ENCODE results near the gene RGL3.

RGL3 gene

GRCh38 chr19:11365557-11366117 is 53.5 kb downstream of the RGL3 start:
- no peak for TF ChIP-seq CTCF (IDR thresholded peaks at IDR 0.05; ENCODE audit: low read depth, low read length, missing control alignments)
- no peak for DNase-seq (ENCODE audit: low read depth)
- H3K4me3 ChIP-seq (ENCODE audit: low read depth, low read length), result no peak overlapping the region
- in situ Hi-C loops (cut with HindIII; ENCODE audit: low sequenced_read_pairs), result no loop called here

- no peak overlapping the region for H3K4me3 ChIP-seq (ENCODE audit: low read depth, low read length)
- DNase-seq (ENCODE audit: low read depth), result no peak
- in situ Hi-C loops (cut with HindIII; ENCODE audit: low sequenced_read_pairs), result no loop called here
- no peak for TF ChIP-seq CTCF (IDR thresholded peaks at IDR 0.05; ENCODE audit: low read depth, low read length, missing control alignments)
Measured at GRCh38 chr19:11364935-11365334, 54.2 kb downstream of the RGL3 start.

GRCh38 chr19:11364296-11364904 is 54.7 kb downstream of the RGL3 start:
- no peak for DNase-seq (ENCODE audit: low read depth)
- H3K4me3 ChIP-seq (ENCODE audit: low read depth, low read length), result no peak overlapping the region
- TF ChIP-seq CTCF (IDR thresholded peaks at IDR 0.05; ENCODE audit: low read depth, low read length, missing control alignments), result no peak
- in situ Hi-C loops (cut with HindIII; ENCODE audit: low sequenced_read_pairs), result no loop called here

- no peak for DNase-seq (ENCODE audit: low read depth)
- TF ChIP-seq CTCF (IDR thresholded peaks at IDR 0.05; ENCODE audit: low read depth, low read length, missing control alignments), result no peak
- no peak overlapping the region for H3K4me3 ChIP-seq (ENCODE audit: low read depth, low read length)
- in situ Hi-C loops (cut with HindIII; ENCODE audit: low sequenced_read_pairs), result no loop called here
Measured at GRCh38 chr19:11363881-11364280, 55.2 kb downstream of the RGL3 start.

- TF ChIP-seq CTCF (IDR thresholded peaks at IDR 0.05; ENCODE audit: low read depth, low read length, missing control alignments), result no peak
- in situ Hi-C loops (cut with HindIII; ENCODE audit: low sequenced_read_pairs), result no loop called here
- no peak overlapping the region for H3K4me3 ChIP-seq (ENCODE audit: low read depth, low read length)
- DNase-seq (ENCODE audit: low read depth), result no peak
Measured at GRCh38 chr19:11361771-11362731, 57.1 kb downstream of the RGL3 start.

- H3K4me3 ChIP-seq (ENCODE audit: low read depth, low read length), result no peak overlapping the region
- in situ Hi-C loops (cut with HindIII; ENCODE audit: low sequenced_read_pairs), result no loop called here
- no peak for TF ChIP-seq CTCF (IDR thresholded peaks at IDR 0.05; ENCODE audit: low read depth, low read length, missing control alignments)
Measured at GRCh38 chr19:11361037-11361770, 57.9 kb downstream of the RGL3 start.

More at GRCh38 chr19:11361037-11361770, 57.9 kb downstream of the RGL3 start:
- DNase-seq (ENCODE audit: low read depth), result no peak
